HepG2 (cell line): Measurements from ENCODE around the gene C1QTNF1. TPM values are rescaled to one million over a fixed set of nuclear protein-coding genes. Genes with fewer than 3 reads are reported as not detected.

ENCODE experiments used
- ATAC-seq: fragments of 200-7000 bp; cut with Tn5 transposase; 3 replicates; pipeline ENCODE4 v1.9.1; 2020; ENCODE audit warnings: mild to moderate bottlenecking, moderate library complexity
- BruUV-seq: library from RNA; stranded (reverse); fragments of 400-500 nt; replicated peaks from 2 replicates; lab custom pipeline; 2021; lab: Mats Ljungman, UMichigan
- CTCF ChIA-PET: fragments of 300-600 bp; formaldehyde crosslinking; extraction: SDS; loops from one replicate; lab custom pipeline; 2021; ENCODE audit warnings: low total read pairs, inconsistent platforms, low intra/inter-chr PET ratio; lab: Yijun Ruan, JAX
- POLR2A ChIA-PET: fragments of 350-600 bp; sonication (Branson Sonifier 250); formaldehyde crosslinking; loops from one replicate; lab custom pipeline; 2020; ENCODE audit warnings: antibody characterized with exemption, inconsistent platforms; lab: Yijun Ruan, JAX
- DNase-seq: peaks from one replicate; pipeline ENCODE4 v3.0.0-alpha.2; 2015; ENCODE audit warnings: low spot score
- FAIRE-seq: peaks from 3 replicates; lab custom pipeline; 2011; peaks lifted over from hg19 to GRCh38; lab: Jason Lieb, UNC
- H2AFZ ChIP-seq: one replicate; pipeline ENCODE4 v1.6.1; 2011; ENCODE audit warnings: low read length, inconsistent platforms
- H3K27ac ChIP-seq: fragments of 300-600 bp; 3 replicates; pipeline ENCODE4 v1.8.0; 2011; ENCODE audit warnings: mixed run types, mild to moderate bottlenecking, mixed read lengths, low read length, inconsistent platforms; ENCODE audit not compliant: insufficient read depth; ENCODE audit errors: extremely low read length
- H3K27me3 ChIP-seq, 2 experiments: fragments of 200-600 bp in 1 of 2; 2 replicates in 1 of 2; 3 replicates in 1 of 2; pipeline versions ENCODE4 v1.6.0 to v1.8.0; 2011; ENCODE audit warnings: low read length in 2 of 2, mild to moderate bottlenecking in 2 of 2, moderate library complexity in 2 of 2, inconsistent platforms in 1 of 2; ENCODE audit not compliant: insufficient read depth in 2 of 2, control insufficient read depth in 1 of 2
- H3K36me3 ChIP-seq, 2 experiments: fragments of 200-600 bp in 1 of 2; replicated peaks in 1 of 2; 2 replicates in 1 of 2; 3 replicates in 1 of 2; pipeline versions ENCODE4 v1.5.1 to v1.8.0; 2011; ENCODE audit warnings: low read length in 2 of 2, inconsistent platforms in 1 of 2; ENCODE audit not compliant: insufficient read depth in 2 of 2, control insufficient read depth in 1 of 2
- H3K4me1 ChIP-seq: 2 replicates; pipeline ENCODE4 v1.5.1; 2012; ENCODE audit warnings: low read length, inconsistent platforms; ENCODE audit not compliant: insufficient read depth
- H3K4me2 ChIP-seq: 2 replicates; pipeline ENCODE4 v1.6.0; 2011; ENCODE audit warnings: low read depth, low read length, inconsistent platforms
- H3K4me3 ChIP-seq, 3 experiments: fragments of 200-600 bp in 1 of 3; sonication (generic), shearing (Covaris generic) in 1 of 3; replicated peaks in 1 of 3; 2 replicates each; pipeline ENCODE4 v1.5.1; 2011 to 2016; ENCODE audit warnings: low read length in 3 of 3, inconsistent platforms in 2 of 3, low read depth in 2 of 3, mild to moderate bottlenecking in 2 of 3, control low read depth in 1 of 3, mixed read lengths in 1 of 3; ENCODE audit not compliant: insufficient read depth in 1 of 3
- H3K79me2 ChIP-seq: one replicate; pipeline ENCODE4 v1.6.1; 2011; ENCODE audit warnings: low read length, inconsistent platforms; ENCODE audit not compliant: insufficient read depth
- H3K9ac ChIP-seq: 2 replicates; pipeline ENCODE4 v1.6.0; 2011; ENCODE audit warnings: mild to moderate bottlenecking, low read depth, low read length, inconsistent platforms; ENCODE audit not compliant: insufficient read depth
- H3K9me3 ChIP-seq: 2 replicates; pipeline ENCODE4 v1.5.1; 2012; ENCODE audit warnings: mild to moderate bottlenecking, low read length
- H4K20me1 ChIP-seq: 2 replicates; pipeline ENCODE4 v1.6.0; 2011; ENCODE audit warnings: inconsistent platforms, mild to moderate bottlenecking, low read length, moderate library complexity; ENCODE audit not compliant: insufficient read depth
- CHCHD3 ChIP-seq: sonication (generic); formaldehyde crosslinking; IDR thresholded peaks from 2 replicates; pipeline ENCODE4 v1.8.0; 2022; ENCODE audit warnings: mild to moderate bottlenecking, missing genetic modification reagents, moderate library complexity
- MAFF ChIP-seq: IDR thresholded peaks from 2 replicates; pipeline ENCODE4 v1.6.1; 2011; ENCODE audit warnings: low read depth, low read length, improper control_type of control experiment
- NRL ChIP-seq: sonication (generic); formaldehyde crosslinking; IDR thresholded peaks from 2 replicates; pipeline ENCODE4 v1.5.0; 2020; ENCODE audit warnings: missing genetic modification reagents, mild to moderate bottlenecking, moderate library complexity, borderline replicate concordance
- SCMH1 ChIP-seq: sonication (generic); formaldehyde crosslinking; IDR thresholded peaks from 2 replicates; pipeline ENCODE4 v1.9.0; 2021; ENCODE audit warnings: missing genetic modification reagents, mild to moderate bottlenecking, borderline replicate concordance
- SKIL ChIP-seq: sonication (generic); formaldehyde crosslinking; IDR thresholded peaks from 2 replicates; pipeline ENCODE4 v1.8.0; 2022; ENCODE audit warnings: missing genetic modification reagents, mild to moderate bottlenecking, moderate library complexity, borderline replicate concordance
- THRA ChIP-seq: sonication (generic); formaldehyde crosslinking; IDR thresholded peaks from 2 replicates; pipeline ENCODE4 v1.4.0; 2020; ENCODE audit warnings: missing genetic modification reagents, borderline replicate concordance
- ZFYVE20 ChIP-seq: sonication (generic); formaldehyde crosslinking; IDR thresholded peaks from 2 replicates; pipeline ENCODE4 v1.8.0; 2023; ENCODE audit warnings: low read depth, mild to moderate bottlenecking, moderate library complexity, missing genetic modification reagents, borderline replicate concordance
- ZNF263 ChIP-seq: sonication (generic); formaldehyde crosslinking; IDR thresholded peaks from 2 replicates; pipeline ENCODE4 v1.4.0; 2020; ENCODE audit warnings: missing genetic modification reagents
- ZNF280B ChIP-seq: sonication (generic); formaldehyde crosslinking; IDR thresholded peaks from 2 replicates; pipeline ENCODE4 v1.5.0; 2020; ENCODE audit warnings: missing genetic modification reagents, mild to moderate bottlenecking, borderline replicate concordance
- ZNF792 ChIP-seq: IDR thresholded peaks from 2 replicates; pipeline ENCODE4 v1.6.1; 2016
- WGBS: methylation state at CpG from one replicate; pipeline ENCODE4 v1.1.6; 2017; ENCODE audit warnings: low lambda C conversion rate; 5-methylcytosine and 5-hydroxymethylcytosine counted together
- in situ Hi-C: cut with HindIII; loops from 2 replicates; pipeline ENCODE4 v1.10.0; 2017; ENCODE audit warnings: low pct_unique_long_range_greater_than_20kb; ENCODE audit not compliant: extremely low pct_ligation_motif_present
- intact Hi-C: fragments of 100-400 bp; cut with micrococcal nuclease; formaldehyde crosslinking; loops from one replicate; pipeline ENCODE4 v1.10.0; 2022; ENCODE audit not compliant: unreplicated experiment
- polyA plus RNA-seq, 8 experiments: library from polyadenylated mRNA; depleted of rRNA in 3 of 8; stranded (reverse) in 7 of 8; unstranded in 1 of 8; fragments of >200 nt; fragmentation: Illumina TruSeq in 4 of 8; extraction: Trizol in 4 of 8; gene quantifications; 2 replicates each; pipeline versions ENCODE4 v1.2.1 to v1.2.3, GENCODE V29; 2011 to 2016; ENCODE audit warnings: low read depth in 4 of 8, missing spikeins in 1 of 8, mixed read lengths in 1 of 8; ENCODE audit not compliant: insufficient read depth in 1 of 8
- total RNA-seq, 5 experiments: library from RNA; depleted of rRNA; stranded (reverse); fragments of >200 nt; fragmentation: Illumina TruSeq; extraction: Trizol; gene quantifications; 2 replicates each; pipeline ENCODE4 v1.2.3, GENCODE V29; 2016; ENCODE audit warnings: low read depth in 1 of 5

Gene C1QTNF1
- total and polyA plus RNA-seq, 2 of the 13 experiments (the other 11 are each of a cell fraction or from before 2014, with no cell fraction given): 0.18 to 0.86 TPM

GRCh38 chr17:79047923-79048825 lies 24.2 kb downstream of the C1QTNF1 start:
- Histone ChIP-seq H3K4me3 (peak overlapping the region in 1 of 3 experiments; percentile 13; a peak in 1 of 6 replicates), H3K36me3 (no peaks in the 10 kb centered on the region), H3K9ac (no peak overlapping the region), H3K27me3 (peaks cover 21 to 74% of the 10 kb centered on the region in 2 experiments), H3K27ac (no peak overlapping the region), H4K20me1 (no peaks in the 10 kb centered on the region; the same call in 1 of the 2 replicates), H2AFZ (no peak overlapping the region), H3K79me2 (no peaks in the 10 kb centered on the region), H3K4me1 (peaks cover 29% of the 10 kb centered on the region), H3K9me3 (peaks cover under 1% of the 10 kb centered on the region; the same call in 1 of the 2 replicates), H3K4me2 (no peak overlapping the region)
- in situ Hi-C loops: loop anchor here (5.0 kb wide), 1 partner anchor 34 kb away; no protein-coding TSS in a partner anchor
- ChIA-PET CTCF (no interaction called here), POLR2A (interaction anchor here (0.5 to 3.9 kb wide), 3 partner anchors 12 to 26 kb away, joined by 4 to 22 read pairs (median 11); partner anchors contain the start of gene ENGASE)
- TF ChIP-seq THRA: peak; percentile 57; the same call in 1 of the 2 replicates
- 0 out of 2 replicates have a peak, but pooled peaks have one; percentile 53 for TF ChIP-seq ZNF280B (CRISPR knock-in tag)
- peak; percentile 64; the same call in 1 of the 2 replicates for TF ChIP-seq ZNF263 (CRISPR knock-in tag)
- 0 out of 2 replicates have a peak, but pooled peaks have one; percentile 45 for TF ChIP-seq ZFYVE20 (CRISPR knock-in tag)
- peak; percentile 83; the same call in 1 of the 2 replicates for TF ChIP-seq NRL
- TF ChIP-seq CHCHD3 (CRISPR knock-in tag): 0 out of 2 replicates have a peak, but pooled peaks have one; percentile 65
- TF ChIP-seq MAFF: no peak
- no peak for TF ChIP-seq SCMH1 (CRISPR knock-in tag)
- no peak for TF ChIP-seq ZNF792 (CRISPR knock-in tag)
- TF ChIP-seq SKIL (CRISPR knock-in tag): no peak
- WGBS: 29% methylated on average over 37 of the region's 41 CpGs
- BruUV-seq: no TSS peak
- DNase-seq (no peak), ATAC-seq (peak; percentile 19), FAIRE-seq (no peak)
- intact Hi-C loops: no loop called here
